ENCODE data around the gene KCTD12. TPM values are rescaled to one million over a fixed set of nuclear protein-coding genes. Genes with fewer than 3 reads are reported as not detected.

KCTD12 gene
- polyA plus RNA-seq, 1 donor: 167 TPM

DNA sequence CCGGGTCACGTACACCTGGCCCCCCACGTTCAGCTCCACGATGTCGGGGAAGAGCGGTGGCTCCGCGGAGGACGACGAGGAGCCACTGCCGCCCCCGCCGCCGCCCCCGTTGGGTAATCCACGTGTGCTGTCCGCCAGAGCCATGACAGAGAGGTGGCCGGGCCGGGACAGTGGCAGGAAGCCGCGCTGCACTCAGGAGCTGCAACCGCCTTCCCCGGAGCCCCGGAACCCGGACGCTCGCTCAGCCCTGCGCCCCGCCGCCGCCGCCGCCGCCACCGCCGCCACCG is 257 bp downstream of the KCTD12 start:
- DNase-seq: no peak

DNA sequence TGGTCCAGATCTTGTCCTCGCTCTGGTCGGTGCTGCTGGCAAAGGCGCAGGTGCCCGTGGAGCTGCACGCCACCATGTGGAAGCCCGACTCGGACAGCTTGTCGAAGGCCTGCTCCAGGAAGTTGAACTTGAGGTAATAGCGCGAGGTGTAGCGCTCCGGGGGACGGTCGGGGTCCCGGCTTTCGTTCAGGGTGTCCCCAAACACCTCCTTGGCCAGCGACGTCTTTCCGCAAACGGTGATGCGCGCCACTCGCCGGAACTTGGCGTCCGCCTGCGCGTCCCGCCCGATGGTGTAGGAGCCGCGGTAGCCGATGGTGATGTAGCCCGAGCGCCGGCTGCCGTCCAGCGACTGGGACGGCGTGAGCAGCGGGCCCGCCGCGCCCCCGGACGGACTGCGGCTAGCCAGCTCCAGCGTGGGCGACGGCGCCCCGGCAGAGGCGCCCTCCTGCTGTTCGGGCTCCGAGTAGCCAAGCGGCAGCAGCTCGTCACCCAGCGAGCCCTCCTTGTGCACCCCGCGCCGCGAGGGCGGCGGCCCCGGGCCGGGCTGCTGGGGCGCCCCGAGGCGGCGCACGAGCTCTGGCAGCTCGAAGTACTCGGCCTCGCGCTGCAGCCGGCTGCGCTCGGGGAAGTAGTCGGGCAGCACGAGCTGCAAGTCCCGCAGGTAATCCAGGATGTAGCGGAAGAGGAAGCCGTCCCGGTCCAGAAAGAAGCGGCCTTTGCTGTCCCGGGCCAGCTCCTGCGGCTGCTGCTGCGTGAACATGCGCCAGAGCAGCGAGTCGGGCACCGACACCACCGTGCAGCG is 801 bp downstream of the KCTD12 start:
- peak; percentile 81 for DNase-seq

DNA sequence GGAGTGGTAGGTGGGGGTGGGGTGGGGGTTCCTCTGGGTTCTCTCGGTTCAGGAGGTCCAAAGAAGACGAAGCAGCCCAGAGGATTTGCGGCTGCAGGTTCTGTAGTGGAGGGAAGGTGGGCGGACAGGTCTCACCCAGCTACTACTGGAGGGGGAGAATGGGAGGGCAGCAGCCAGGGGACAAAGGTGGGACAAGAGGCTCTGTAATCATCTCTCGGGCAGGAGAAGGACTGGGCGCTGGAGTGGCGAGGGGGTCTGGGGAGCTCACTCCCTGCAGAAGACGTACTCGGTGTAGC is 1.4 kb downstream of the KCTD12 start:
- no peak for DNase-seq

DNA sequence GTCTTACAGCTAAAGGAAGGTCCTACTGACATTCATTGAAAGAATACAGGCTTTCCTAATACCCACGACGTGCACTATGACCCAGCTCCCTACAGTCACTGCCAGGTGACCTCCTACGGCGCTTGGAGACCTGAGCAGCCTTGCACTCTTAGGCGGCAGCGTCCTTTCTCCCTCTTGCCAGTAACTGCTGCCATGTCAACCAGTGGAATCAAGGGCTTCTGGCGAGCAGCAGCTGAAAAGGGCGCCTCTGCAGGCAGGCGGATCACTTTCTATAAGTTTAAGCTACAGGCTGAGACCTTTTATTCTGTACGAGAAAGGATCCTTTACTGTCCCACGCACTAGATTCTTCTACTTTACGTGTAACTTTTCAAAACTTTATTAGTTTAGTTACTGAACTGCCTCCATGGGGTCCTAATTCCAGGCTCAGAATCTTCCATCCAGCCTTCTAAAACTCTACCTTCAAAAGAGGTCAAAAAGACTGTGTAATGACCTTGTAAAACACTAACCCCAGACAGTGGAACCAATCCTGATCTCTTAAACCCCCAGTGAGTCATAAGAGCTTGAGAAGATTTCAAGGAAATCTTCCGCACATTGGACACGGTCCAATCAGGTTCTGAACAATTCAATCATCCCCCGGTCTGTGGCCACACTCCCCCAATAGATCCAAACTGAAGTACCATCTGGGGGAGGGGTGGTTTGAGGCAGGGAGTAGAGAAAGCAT is 1.9 kb downstream of the KCTD12 start:
- DNase-seq: peak; percentile 57

DNA sequence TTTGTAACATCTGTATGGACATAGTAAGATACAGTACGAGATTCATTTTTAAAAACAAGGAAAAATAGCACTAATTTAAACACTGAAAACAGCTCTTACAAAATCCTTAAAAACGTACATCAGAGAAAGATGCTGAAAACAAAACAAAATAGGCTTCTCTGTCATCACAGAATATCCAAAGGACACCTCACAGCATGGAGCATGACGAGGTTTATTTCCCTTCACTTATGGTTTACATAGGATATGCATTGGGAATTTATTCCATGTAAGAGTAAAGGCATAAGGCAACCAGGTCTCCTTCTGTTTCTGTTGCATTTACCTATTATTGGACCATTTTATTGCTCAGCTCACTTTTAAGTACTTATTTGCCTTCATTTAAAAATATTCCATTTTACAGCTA is 3.0 kb downstream of the KCTD12 start:
- DNase-seq: no peak

DNA sequence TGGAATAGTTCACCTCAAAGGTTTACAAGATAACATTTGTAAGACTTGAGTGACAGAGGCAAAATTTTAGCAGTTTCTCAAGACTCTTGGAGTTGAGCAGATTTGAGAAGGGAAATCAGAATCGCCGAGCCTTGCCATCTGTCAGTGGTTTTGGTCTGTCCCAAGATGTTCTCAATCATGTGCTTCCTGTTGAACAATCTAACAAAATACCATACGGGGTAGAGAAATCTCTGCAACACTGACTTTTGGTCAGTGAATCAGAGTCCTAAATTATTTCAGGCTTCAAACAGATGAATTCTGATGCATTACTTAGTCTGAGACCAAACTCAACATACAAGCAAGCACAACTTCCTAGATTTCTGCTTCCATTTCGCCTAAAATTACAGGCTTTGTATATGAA is 3.8 kb downstream of the KCTD12 start:
- DNase-seq: peak; percentile 32

DNA sequence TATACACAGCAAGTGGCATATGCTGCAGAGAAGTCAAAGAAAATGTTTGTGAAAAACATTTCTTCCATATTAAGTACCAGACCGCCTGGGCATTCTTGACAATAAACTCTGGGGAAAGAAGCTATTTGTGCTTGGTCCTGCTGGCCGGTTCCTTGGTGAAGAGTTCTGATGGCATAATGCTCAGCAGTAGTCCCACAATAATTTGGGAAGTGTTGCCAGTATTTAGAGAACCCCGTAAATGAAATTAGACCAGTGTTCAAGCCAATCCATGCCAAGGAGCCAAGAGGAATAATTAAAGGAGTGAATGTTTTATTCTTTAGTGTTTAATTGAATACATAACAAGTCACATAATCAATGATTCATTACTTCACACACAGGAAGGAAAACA is 6.3 kb downstream of the KCTD12 start:
- DNase-seq: no peak

DNA sequence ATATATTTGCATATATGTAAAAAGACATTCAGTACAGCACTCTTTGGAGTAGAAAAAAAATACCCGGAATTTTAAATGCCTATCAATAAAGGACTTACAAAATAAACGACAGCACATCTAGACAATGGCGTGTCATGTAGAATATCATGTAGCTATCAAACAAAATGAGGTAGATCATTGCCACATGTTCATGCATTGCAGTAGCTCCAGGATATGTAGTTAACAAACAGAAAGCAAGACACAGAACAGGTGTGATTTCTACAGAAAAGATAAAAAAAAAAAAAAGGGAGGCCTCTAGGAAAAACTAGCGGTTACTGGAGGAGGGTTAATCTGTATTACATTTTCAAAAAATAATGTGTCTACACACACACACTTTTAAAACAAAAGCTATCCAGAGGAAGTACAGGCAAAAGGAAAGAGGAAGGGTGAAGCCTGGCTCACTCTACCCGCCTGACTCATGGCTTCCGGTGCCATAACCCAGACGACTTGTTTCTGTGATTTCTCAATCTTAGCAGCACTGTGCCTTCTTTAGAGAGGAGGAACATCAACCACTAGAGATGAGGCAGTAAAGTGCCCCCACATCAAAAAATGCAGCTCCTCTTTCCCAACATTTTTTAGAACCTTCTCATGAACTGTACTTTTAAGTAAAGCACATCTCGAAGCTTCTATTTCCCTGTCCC is 6.9 kb downstream of the KCTD12 start:
- peak; percentile 32 for DNase-seq

DNA sequence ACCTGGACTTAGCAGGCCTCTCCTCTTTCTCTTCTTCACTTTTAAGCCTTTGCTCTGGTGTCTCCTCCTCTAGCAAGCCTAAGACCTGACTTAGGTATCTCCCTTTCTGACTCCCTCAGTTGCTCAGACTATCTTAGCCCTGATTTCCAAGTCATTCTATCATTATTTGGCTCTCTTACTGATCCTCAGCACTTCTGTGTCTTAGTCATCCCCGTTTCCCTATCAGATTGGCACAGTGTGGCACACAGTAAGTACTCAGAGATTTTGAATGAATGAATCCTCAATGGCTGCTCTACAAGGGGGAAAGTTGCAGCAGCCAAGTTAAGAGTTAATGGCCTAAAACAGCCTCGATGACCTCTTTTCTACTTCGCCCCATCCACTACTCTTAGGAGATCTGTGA is 8.2 kb downstream of the KCTD12 start:
- DNase-seq: no peak

DNA sequence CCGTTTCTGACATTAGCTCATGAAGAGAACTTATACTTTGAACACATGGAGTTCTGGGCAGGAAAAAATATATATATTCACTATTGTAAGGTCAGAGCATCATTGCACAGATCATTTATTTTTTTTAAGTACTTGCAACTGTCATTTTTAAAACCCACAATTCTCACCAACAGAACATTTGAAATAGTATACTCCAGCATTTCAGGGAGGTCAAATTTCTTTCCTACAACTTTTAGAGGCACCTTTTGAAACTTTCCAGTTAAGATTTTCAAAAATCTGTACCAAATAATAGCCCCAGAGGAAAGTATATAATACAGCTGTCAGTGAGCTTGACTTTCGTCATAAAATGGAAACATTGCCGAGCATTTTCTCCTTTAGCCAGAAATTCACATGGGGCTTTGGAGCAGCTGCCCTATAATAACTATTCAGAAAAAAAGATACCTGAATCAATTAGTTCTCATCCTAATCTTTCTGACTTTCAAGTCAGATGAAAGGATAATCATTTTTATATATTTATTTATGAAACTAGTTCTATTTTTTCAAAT is 10.9 kb downstream of the KCTD12 start:
- DNase-seq: no peak

DNA sequence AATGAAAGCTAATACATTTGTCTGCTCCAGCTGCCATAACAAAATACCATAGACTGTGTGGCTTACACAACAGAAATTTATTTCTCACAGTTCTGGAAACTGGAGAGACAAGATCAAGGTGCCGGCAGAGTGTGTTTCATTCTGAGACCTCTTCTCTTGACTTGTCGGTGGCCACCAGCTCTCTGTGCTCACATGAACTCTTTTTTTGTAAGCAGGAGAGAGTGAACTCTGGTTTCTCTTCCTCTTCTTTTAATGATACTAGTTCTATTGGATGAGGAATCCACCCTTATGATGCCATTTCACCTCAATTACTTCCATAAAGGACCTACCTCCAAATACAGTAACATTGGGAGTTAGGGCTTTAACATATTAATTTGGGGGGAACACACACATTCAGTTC is 11.7 kb downstream of the KCTD12 start:
- DNase-seq: no peak

DNA sequence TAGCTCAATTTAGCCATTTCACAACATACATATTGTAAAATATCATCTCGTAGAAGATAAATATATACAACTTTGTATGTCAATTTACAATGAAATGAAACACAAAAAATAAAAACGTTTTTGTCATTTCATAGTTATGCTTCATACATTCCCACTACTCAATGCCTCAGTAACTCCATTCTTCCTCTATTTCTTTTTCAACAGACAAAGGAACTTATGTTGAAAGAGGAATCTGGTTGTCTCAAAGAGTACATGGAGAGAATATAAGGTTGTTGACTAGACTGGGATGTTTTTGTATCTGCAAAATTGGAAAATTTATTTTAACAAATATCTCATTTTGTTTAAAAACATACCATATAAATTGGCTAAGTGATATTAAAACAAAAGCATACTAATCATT is 12.8 kb downstream of the KCTD12 start:
- no peak for DNase-seq

DNA sequence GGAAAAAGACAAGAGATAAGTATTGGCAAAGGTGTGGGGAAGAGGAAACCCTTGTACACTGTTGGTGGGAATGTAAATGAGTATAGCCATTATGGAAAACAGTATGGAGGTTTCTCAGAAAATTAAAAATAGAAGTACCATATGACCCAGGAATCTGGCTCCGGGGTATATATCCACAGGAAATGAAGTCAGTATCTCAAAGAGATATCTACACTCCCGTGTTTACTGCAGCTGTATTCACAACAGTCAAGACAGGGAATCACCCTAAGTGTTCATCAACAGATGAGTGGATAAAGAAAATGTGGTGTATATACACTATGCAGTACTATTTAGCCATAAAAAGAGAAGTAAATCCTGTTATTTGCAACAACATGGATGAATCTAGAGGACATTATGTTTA is 13.5 kb downstream of the KCTD12 start:
- DNase-seq: no peak

DNA sequence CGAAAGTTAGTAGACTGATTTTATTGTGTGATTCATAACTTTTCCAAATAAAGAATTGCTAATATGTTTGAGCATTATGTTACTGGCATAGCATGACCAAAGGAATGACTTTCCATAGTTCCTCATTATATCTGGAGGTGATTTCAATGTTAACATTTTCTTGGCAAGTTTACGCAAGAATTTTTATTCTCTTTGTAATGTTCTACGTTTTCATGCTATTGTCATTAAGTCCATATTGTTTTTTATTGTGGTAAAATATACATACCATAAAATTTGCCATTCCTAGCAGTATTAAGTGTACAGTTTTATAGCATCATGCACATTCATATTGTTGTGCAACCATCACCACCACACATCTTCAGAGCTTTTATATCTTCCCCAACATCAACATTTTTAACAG is 14.8 kb downstream of the KCTD12 start:
- no peak for DNase-seq

DNA sequence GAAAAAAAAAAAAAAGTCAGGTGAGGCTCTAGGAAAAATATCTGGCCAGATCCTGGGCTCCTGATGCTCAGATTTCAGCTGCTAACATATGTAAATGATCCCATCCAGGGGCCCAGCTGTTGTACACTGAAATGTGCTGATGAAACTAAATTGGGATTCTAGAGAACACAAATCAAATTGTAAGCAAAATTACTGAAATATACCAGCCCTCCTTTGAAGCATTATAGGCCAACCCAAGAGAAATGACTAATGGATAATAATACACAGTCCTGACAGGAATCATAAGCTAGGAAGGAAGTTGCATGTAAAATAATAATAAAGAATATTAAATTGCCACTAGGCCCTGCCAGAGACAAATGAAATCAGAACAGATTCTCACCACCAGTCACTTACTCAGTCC is 17.8 kb downstream of the KCTD12 start:
- DNase-seq: no peak

DNA sequence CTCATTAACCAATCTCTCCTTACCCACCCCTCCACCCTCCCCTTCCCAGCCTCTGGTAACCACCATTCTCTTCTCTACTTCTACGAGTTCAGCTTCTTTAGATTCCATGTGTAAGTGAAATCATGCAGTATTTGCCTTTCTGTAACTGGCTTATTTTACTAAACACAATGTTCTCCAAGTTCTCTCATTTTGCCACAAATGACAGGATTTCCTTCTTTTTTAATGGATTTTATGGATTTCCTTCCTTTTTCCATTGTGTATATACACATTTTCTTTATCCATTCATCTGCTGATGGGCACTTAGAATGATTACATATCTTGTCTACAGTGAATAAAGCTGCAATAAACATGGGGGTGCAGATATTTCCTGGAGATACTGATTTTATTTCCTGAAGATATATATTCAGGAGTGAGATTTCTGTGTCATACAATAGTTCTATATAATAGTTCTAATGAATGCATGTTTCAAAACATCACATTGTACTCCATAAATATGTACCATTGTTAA is 20.2 kb downstream of the KCTD12 start:
- no peak for DNase-seq

DNA sequence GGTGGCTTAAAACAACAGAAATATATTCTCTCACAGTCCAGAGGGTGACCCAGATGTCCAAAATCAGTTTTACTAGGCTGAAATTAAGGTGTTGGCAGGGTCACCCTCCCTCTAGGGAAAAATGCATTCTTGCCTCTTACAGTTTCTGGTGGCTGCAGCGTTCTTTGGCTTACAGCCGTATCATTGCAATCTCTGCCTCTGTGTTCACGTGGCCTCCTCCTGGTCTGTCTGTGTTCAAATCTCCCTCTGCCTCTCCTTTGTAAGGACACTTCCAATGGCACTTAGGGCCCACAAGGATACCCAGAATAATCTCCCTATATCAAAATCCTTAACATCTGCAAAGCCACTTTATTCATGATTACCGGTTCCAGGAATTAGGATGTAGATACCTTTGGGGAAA is 21.1 kb downstream of the KCTD12 start:
- no peak for DNase-seq

DNA sequence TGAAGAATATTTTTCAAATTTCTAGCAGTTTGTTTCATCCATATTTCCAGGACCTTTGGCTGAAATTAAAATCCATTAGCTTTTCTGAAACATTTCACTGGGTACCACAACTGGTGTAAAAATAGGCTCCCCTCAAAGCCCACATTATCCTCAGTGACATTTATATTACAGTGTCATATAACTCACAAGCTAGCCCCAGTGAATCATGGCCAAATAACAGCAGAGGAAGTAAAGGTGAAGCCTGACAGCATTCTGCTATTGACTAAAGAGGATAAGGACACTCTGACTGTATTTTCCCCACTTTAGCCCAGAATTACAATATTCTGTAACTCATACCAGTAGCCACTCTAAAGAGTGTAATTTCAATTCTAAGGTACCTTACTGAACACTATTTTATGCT is 21.9 kb downstream of the KCTD12 start:
- no peak for DNase-seq

DNA sequence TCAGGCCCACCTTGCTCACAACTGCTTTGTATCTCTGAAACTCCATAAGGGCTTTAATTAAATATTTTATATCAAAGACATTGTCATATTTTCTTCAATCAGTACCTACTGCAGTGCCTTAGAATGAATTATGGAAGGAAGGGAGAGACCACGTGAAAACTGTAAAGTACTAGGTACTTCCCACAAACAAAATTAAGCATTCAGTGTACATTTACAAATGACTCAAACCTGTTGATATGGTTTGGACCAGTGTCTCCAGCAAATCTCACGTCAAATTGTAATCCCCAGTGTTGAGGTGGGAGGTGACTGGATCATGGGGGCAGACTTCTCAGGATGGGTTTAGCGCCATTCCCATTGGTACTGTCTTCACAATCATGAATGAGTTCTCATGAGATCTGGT is 23.2 kb downstream of the KCTD12 start:
- no peak for DNase-seq

DNA sequence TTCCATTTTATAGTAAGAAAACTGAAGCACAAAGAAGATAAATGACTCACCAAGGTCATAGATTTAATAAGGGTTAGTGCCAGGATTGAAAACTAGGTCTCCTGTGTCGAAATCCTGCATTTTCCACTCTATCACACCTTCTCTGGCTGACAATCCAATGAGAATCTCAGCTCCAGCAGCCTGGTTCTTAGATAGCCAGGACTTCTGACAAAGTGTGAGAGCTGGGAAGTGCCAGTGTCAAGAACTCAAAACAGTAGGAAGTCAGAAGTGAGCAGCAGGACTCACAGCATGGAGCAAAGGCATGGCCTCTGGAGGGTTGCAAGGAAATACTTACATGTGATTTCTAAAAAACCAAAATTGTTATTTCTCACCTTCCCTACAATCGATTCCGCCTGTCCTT is 24.3 kb downstream of the KCTD12 start:
- no peak for DNase-seq

DNA sequence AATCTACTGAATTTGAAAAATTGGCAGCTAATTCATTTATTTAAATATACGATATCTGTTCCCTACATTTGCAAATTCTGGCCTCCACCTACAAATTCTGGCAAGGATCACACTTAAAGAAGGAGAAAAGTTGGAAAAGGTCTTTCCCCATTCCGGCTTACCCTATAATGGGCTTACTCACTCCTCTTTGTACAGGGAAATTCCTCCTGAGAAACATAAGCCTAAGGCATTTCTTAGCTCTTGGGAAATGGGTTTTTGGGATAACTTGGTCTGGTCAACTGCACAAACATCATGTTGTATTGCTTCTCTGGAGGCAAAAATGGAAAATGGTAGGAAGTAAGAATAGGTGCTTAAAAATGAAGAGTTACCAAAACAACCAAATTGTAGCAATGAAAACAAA is 25.5 kb downstream of the KCTD12 start:
- no peak for DNase-seq

DNA sequence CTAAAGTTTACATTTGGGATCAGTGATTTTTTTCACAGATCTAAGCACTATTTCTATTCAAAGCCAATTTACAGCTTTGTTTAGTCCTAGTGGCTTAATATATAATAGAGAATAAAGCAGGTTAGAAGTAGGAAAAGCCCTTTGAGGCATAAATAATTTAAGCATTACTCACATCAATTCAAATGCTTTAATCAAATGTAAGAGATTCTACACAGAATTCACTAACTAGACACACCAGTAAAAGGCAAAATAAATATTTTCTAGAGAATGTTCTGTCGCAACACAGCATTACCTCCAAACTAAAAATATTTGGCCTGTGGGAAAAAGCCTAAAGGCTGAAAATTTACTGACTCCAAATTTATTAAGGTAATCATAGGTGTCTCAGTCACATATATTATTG is 31.3 kb downstream of the KCTD12 start:
- DNase-seq: no peak

DNA sequence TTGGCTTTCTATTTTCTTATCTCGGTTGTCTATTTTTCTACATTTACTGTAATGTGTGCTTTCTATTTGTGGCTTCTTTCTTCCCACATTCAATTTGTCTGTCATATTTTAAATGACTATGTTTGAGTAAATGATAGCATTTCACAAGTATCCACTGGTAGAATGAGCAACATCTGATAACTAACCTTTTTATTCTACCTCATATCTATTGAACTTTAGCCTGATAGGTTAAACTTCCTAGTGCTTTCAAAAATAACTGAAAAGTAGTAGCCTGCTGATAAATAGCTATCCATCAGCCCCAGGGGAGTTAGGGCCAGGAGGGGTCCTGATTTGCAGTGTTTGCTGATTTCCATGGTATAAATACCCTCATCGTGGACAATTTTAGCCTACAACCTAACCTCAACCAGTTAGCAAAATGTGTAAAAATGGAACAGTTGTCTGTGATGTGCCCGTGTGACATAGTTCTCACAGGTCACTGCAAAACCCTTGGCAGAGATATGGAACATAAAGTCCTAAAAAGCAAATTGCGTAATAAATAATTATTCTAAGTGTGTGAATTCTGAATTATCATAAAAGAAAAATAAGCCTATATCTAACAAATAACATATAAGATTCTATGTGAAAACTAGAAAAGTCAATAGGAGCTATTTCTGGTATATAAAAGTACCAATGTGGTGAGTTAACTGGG is 32.1 kb downstream of the KCTD12 start:
- DNase-seq: no peak

Data from hindlimb muscle (tissue), 1 donor.